Progenitor cell of endocrine pancreas (in vitro differentiated cells): ENCODE measurements around the gene PC. TPM values are rescaled to one million over a fixed set of nuclear protein-coding genes. Genes with fewer than 3 reads are reported as not detected.
"Not testable (repeated sequence)": the region's sequence is repeated elsewhere in the genome, so short reads cannot be mapped to it uniquely, and the experiment has no call there.

ENCODE experiments used
- DNase-seq: peaks from one replicate; pipeline ENCODE4 v3.0.0; 2021; ENCODE audit warnings: low spot score; ENCODE audit not compliant: unreplicated experiment
- H3K27ac Mint-ChIP-seq: 2 replicates; pipeline ENCODE4 v1.8.0; 2021; ENCODE audit warnings: mild to moderate bottlenecking, moderate library complexity, mixed read lengths
- H3K27me3 Mint-ChIP-seq: 2 replicates; pipeline ENCODE4 v1.8.0; 2021; ENCODE audit warnings: mixed read lengths
- H3K36me3 Mint-ChIP-seq: 2 replicates; pipeline ENCODE4 v1.8.0; 2022; ENCODE audit warnings: mixed read lengths; ENCODE audit not compliant: insufficient read depth
- H3K4me1 Mint-ChIP-seq: 2 replicates; pipeline ENCODE4 v1.8.0; 2021; ENCODE audit warnings: low read depth, mixed read lengths
- H3K4me3 Mint-ChIP-seq: 2 replicates; pipeline ENCODE4 v1.8.0; 2021; ENCODE audit warnings: low read depth, mild to moderate bottlenecking, moderate library complexity, mixed read lengths
- H3K9me3 Mint-ChIP-seq: 2 replicates; pipeline ENCODE4 v1.8.0; 2021; ENCODE audit warnings: low read depth, mixed read lengths
- CTCF ChIP-seq: fragments of 200-600 bp; sonication (generic); IDR thresholded peaks from one replicate; pipeline ENCODE4 v1.5.0; 2021; ENCODE audit warnings: antibody characterized with exemption, mild to moderate bottlenecking; ENCODE audit not compliant: unreplicated experiment
- microRNA-seq: library from miRNA; unstranded; fragments of <30 nt; microRNA quantifications from one replicate; pipeline ENCODE4 v1.1.0, GENCODE V29; 2020; ENCODE audit warnings: borderline number of aligned reads; ENCODE audit not compliant: unreplicated experiment
- total RNA-seq: library from RNA; stranded (reverse); gene quantifications from 2 replicates; pipeline ENCODE4 v1.2.1, GENCODE V29; 2021

Gene PC
- total RNA-seq, 1 donor from 2014 or later, result 25.0 TPM

GRCh38 chr11:66800720-66801428, 157.3 kb downstream of the PC start:
- no peaks in the 10 kb centered on the region for H3K27me3 Mint-ChIP-seq
- H3K4me1 Mint-ChIP-seq, result no peaks in the 10 kb centered on the region
- H3K27ac Mint-ChIP-seq, result peak overlapping the region; percentile 13

GRCh38 chr11:66799815-66800214, 158.4 kb downstream of the PC start:
- not testable (repeated sequence) for H3K36me3 Mint-ChIP-seq, H3K27me3 Mint-ChIP-seq, H3K4me1 Mint-ChIP-seq, H3K4me3 Mint-ChIP-seq, H3K9me3 Mint-ChIP-seq, H3K27ac Mint-ChIP-seq, DNase-seq

More at GRCh38 chr11:66800720-66801428, 157.3 kb downstream of the PC start:
- no peaks in the 10 kb centered on the region for H3K9me3 Mint-ChIP-seq
- H3K36me3 Mint-ChIP-seq, result peaks cover 4% of the 10 kb centered on the region
- no peak overlapping the region for H3K4me3 Mint-ChIP-seq
- TF ChIP-seq CTCF, result no peak
- no peak for DNase-seq

Small RNAs within 50 kb of the gene (microRNA-seq; reads per million reads assigned to microRNA genes)
- not detected for gene MIR3163

Other genes with a start within 250 kb of the PC start
- 54.0 and 55.0 TPM in 2 replicates for gene SPTBN2, start 229.2 kb downstream of the PC start, total RNA-seq
- 32.7 and 33.3 TPM in 2 replicates for gene RCE1, start 114.9 kb downstream of the PC start, total RNA-seq
- gene LRFN4, start 101.3 kb downstream of the PC start, total RNA-seq, result 19.6 and 20.2 TPM in 2 replicates
- not detected in 2 replicates for gene C11orf86, start 16.9 kb upstream of the PC start, total RNA-seq
- 0.20 and 0.22 TPM in 2 replicates for gene SYT12, start 64.8 kb upstream of the PC start, total RNA-seq
- 16.4 and 20.6 TPM in 2 replicates for gene RHOD, start 98.5 kb upstream of the PC start, total RNA-seq
- 102 and 108 TPM in 2 replicates for gene KDM2A, start 160.9 kb upstream of the PC start, total RNA-seq